K562 (cell line): ENCODE measurements around the gene IQGAP3. TPM values are rescaled to one million over a fixed set of nuclear protein-coding genes. Genes with fewer than 3 reads are reported as not detected.
A peak's percentile ranks its signal among the peaks of the same experiment; 100 is the strongest.

Experiments
- FOXO4 ChIP-seq: fragments of 450-650 bp; formaldehyde crosslinking; IDR thresholded peaks from 2 replicates; pipeline ENCODE4 v1.4.0; 2020; ENCODE audit warnings: mild to moderate bottlenecking, moderate library complexity
- MED1 ChIP-seq: sonication (generic); formaldehyde crosslinking; IDR thresholded peaks from 2 replicates; pipeline ENCODE4 v1.8.1; 2023; ENCODE audit warnings: missing genetic modification reagents, borderline replicate concordance
- RREB1 ChIP-seq: fragments of 250-450 bp; sonication (Bioruptor Pico); IDR thresholded peaks from 2 replicates; pipeline ENCODE4 v1.4.0; 2020
- polyA plus RNA-seq, 8 experiments: library from polyadenylated mRNA; depleted of rRNA in 4 of 8; stranded (reverse) in 5 of 8; unstranded in 3 of 8; fragments of >200 nt; fragmentation: Nextera tagmentation in 2 of 8; fragmentation: Illumina TruSeq in 1 of 8; extraction: Ambion mirVana in 2 of 8; extraction: Trizol in 1 of 8; gene quantifications; 2 replicates each; pipeline versions ENCODE4 v1.2.1 to v1.2.3, GENCODE V29; 2011 to 2014; ENCODE audit warnings: inconsistent platforms in 1 of 8, missing spikeins in 1 of 8
- total RNA-seq, 7 experiments: library from RNA; depleted of rRNA in 6 of 7; stranded (reverse); fragments of >200 nt in 6 of 7; fragmentation: Illumina TruSeq in 2 of 7; extraction: Trizol in 2 of 7; gene quantifications; 2 replicates each; pipeline versions ENCODE4 v1.2.1 to v1.2.3, GENCODE V29; 2011 to 2021; ENCODE audit warnings: low replicate concordance in 1 of 7
- TF ChIP-seq, protein P1 (sequence below), 2 experiments: fragments of 450-650 bp; IDR thresholded peaks; 2 replicates each; pipeline ENCODE4 v1.6.1; 2016; ENCODE audit warnings: mild to moderate bottlenecking in 2 of 2, borderline replicate concordance in 1 of 2, low read depth in 1 of 2, moderate library complexity in 1 of 2
- TF ChIP-seq, protein P2 (sequence below): IDR thresholded peaks from 2 replicates; pipeline ENCODE4 v1.6.1; 2011; ENCODE audit warnings: borderline replicate concordance, low read depth, mild to moderate bottlenecking, moderate library complexity, low read length; ENCODE audit not compliant: insufficient read depth, poor library complexity, severe bottlenecking
- TF ChIP-seq, protein P3 (sequence below): sonication (generic); formaldehyde crosslinking; IDR thresholded peaks from 2 replicates; pipeline ENCODE4 v1.5.0; 2020; ENCODE audit warnings: missing genetic modification reagents

Gene IQGAP3
- total and polyA plus RNA-seq, 9 of the 15 experiments (the other 6 are each of a cell fraction or from before 2014, with no cell fraction given): 1.4 to 16.6 (median 11.9) TPM

DNA sequence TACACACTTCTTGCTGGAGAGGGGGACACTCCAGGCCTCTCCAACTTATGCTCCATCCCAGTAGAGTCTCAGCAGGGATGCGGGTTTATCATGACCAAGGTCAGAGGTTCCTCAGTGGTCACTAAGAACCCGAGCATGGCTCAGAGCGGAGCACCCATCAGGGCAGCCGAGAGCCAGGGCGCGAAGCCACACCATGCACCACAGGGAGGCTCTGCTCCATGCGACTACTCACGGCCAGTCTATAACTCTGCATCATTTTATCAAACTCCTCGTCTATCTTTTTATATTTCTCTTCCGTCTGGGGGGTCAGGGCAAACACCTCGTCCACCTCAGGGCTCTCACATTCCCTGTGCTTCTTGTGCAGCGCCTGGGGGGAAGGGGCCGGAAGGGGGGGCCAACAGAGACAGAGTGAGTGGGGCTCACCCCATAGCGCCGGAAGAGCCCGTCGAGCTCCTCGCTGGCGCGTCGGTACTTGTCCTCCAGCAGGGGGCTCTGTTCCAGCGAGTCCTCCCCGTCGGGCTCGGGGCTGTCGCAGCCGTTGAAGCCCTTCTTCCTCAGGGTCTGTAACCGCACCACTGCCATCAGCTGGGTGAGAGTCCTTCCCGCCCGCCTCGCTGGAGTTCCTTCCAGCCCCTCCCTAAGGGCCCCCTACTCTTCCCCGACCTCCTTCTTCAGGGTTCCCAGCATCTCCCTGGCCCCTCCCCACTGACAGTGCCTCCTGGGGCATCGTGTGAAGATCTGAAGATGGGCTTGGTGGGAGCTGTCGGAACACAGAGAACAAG is 91.8 kb downstream of the IQGAP3 start (continued):
- TF ChIP-seq RREB1 (CRISPR knock-in tag) (no peak), FOXO4 (no peak), MED1 (CRISPR knock-in tag) (no peak)
- TF ChIP-seq, protein P1, sequence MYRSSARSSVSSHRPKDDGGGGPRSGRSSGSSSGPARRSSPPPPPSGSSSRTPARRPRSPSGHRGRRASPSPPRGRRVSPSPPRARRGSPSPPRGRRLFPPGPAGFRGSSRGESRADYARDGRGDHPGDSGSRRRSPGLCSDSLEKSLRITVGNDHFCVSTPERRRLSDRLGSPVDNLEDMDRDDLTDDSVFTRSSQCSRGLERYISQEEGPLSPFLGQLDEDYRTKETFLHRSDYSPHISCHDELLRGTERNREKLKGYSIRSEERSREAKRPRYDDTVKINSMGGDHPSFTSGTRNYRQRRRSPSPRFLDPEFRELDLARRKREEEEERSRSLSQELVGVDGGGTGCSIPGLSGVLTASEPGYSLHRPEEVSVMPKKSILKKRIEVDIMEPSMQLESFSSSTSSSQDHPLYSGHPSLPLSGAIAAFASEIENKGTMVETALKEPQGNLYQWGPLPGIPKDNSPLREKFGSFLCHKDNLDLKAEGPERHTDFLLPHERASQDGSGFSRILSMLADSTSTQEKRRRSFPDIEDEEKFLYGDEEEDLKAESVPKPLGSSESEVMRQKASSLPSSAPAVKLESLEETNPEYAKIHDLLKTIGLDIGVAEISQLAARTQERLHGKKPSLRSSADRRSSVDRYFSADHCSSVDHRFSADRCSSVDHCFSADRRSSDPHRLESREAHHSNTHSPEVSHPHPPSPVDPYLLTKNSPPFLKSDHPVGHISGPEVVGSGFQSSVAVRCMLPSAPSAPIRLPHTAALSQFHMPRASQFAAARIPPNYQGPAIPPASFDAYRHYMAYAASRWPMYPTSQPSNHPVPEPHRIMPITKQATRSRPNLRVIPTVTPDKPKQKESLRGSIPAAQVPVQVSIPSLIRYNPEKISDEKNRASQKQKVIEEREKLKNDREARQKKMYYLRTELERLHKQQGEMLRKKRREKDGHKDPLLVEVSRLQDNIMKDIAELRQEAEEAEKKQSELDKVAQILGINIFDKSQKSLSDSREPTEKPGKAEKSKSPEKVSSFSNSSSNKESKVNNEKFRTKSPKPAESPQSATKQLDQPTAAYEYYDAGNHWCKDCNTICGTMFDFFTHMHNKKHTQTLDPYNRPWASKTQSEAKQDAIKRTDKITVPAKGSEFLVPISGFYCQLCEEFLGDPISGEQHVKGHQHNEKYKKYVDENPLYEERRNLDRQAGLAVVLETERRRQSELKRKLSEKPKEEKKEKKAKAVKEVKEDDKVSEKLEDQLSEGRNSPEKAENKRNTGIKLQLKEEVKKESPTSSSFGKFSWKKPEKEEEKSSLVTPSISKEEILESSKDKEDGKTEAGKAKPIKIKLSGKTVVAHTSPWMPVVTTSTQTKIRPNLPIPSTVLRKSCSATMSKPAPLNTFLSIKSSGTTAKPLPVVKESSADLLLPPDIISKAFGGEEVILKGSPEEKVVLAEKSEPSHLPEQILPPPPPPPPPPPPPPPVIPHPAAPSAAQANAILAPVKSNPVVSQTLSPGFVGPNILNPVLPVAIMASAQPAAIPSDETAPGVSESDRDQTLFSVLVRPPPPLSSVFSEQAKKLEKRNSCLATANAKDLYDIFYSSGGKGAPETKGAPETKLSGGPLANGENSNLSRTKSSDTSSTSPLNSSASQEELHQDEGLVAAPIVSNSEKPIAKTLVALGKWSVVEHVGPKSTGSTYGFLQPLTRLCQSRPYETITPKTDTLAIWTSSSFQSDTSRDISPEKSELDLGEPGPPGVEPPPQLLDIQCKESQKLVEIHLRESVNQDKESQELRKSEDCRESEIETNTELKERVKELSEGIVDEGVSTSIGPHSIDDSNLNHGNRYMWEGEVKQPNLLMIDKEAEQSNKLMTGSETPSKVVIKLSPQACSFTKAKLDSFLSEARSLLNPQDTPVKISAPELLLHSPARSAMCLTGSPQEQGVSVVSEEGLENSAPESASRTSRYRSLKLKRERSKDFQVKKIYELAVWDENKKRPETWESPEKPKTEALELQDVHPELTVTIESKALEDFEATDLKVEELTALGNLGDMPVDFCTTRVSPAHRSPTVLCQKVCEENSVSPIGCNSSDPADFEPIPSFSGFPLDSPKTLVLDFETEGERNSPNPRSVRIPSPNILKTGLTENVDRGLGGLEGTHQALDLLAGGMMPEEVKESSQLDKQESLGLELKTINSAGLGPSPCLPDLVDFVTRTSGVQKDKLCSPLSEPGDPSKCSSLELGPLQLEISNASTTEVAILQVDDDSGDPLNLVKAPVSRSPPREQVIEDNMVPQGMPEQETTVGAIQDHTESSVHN (IDR thresholded peaks at IDR 0.05; ENCODE audit: borderline replicate concordance in 1 of 2, low read depth in 1 of 2): no peak
- TF ChIP-seq, protein P2, sequence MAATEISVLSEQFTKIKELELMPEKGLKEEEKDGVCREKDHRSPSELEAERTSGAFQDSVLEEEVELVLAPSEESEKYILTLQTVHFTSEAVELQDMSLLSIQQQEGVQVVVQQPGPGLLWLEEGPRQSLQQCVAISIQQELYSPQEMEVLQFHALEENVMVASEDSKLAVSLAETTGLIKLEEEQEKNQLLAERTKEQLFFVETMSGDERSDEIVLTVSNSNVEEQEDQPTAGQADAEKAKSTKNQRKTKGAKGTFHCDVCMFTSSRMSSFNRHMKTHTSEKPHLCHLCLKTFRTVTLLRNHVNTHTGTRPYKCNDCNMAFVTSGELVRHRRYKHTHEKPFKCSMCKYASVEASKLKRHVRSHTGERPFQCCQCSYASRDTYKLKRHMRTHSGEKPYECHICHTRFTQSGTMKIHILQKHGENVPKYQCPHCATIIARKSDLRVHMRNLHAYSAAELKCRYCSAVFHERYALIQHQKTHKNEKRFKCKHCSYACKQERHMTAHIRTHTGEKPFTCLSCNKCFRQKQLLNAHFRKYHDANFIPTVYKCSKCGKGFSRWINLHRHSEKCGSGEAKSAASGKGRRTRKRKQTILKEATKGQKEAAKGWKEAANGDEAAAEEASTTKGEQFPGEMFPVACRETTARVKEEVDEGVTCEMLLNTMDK: peak; percentile 90
- TF ChIP-seq, protein P3, sequence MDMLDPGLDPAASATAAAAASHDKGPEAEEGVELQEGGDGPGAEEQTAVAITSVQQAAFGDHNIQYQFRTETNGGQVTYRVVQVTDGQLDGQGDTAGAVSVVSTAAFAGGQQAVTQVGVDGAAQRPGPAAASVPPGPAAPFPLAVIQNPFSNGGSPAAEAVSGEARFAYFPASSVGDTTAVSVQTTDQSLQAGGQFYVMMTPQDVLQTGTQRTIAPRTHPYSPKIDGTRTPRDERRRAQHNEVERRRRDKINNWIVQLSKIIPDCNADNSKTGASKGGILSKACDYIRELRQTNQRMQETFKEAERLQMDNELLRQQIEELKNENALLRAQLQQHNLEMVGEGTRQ (CRISPR knock-in tag): no peak
